Measurements from ENCODE around the gene RHPN2. TPM values are rescaled to one million over a fixed set of nuclear protein-coding genes. Genes with fewer than 3 reads are reported as not detected.

RHPN2 gene
- total RNA-seq, 1 donor from 2014 or later = not detected

DNA sequence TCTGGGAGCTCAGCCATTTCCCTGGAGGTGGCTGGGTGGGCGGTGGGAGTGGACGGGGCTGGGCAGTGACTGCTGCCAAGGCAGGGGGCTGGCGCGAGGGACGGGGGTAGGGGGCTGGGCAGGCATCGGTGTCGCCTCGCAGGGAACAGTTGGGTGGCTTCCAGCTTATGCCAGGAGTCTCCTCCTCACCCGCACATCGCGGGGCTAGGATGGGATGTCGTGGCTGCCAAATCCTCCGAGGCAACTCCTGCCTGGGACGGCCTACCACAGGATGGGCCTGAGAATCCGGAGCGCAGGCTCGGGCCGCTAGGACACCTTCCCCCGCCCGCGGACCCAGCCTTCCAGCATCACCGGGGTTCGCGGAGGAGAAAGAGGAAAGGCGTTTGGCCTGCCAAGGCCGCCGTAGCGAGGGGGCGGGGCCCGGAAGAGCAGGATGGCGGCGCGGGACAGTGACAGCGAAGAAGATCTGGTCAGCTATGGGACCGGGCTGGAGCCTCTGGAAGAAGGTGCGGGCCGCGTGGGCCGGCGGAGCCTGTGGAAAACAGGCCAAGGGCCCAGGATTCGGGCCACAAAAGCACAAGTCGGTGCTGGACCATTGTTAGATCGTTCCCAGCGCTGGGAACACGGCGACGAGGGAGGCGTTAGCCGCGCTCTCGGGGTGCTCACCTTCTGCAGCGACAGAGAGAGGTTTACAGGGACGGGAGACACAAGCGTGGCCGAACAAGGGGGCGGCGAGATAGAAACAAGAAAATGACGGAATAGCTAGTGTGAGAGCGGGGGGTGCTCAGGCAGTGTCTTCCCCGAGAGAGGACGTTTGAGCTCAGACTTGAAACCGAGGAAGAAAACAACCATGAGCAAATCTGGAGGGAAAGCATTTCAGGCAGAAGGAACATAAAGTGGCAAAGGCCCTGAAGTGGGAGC, 16.3 kb upstream of the RHPN2 start, which contains the start of gene GPATCH1:
TSS of gene GPATCH1 (plus strand) at position 421 of the 921 bp plus-strand sequence. CDS start at position 434, 13 bp downstream.
- intact Hi-C loops (cut with DNase I) = loop anchor here (2.0 kb wide), 2 partner anchors 96 to 108 kb away; partner anchors contain the start of gene FAAP24
- H3K36me3 ChIP-seq = no peaks in the 10 kb centered on the region
- peak within 1 kb of the TSS; percentile 87 to 96 for H3K4me3 ChIP-seq
- peak within 1 kb of the TSS; percentile 70 to 71 for H3K27ac ChIP-seq
- DNase-seq (ENCODE audit: low spot score in 2 of 2) = peak; percentile 41 to 93
- TF ChIP-seq, protein P1, sequence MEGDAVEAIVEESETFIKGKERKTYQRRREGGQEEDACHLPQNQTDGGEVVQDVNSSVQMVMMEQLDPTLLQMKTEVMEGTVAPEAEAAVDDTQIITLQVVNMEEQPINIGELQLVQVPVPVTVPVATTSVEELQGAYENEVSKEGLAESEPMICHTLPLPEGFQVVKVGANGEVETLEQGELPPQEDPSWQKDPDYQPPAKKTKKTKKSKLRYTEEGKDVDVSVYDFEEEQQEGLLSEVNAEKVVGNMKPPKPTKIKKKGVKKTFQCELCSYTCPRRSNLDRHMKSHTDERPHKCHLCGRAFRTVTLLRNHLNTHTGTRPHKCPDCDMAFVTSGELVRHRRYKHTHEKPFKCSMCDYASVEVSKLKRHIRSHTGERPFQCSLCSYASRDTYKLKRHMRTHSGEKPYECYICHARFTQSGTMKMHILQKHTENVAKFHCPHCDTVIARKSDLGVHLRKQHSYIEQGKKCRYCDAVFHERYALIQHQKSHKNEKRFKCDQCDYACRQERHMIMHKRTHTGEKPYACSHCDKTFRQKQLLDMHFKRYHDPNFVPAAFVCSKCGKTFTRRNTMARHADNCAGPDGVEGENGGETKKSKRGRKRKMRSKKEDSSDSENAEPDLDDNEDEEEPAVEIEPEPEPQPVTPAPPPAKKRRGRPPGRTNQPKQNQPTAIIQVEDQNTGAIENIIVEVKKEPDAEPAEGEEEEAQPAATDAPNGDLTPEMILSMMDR (IDR thresholded peaks at IDR 0.05) = no peak
- no peaks in the 10 kb centered on the region for H3K9me3 ChIP-seq
- H3K4me1 ChIP-seq = peaks cover 3 to 8% of the 10 kb centered on the region in 2 donors
- H3K27me3 ChIP-seq = no peaks in the 10 kb centered on the region

DNA sequence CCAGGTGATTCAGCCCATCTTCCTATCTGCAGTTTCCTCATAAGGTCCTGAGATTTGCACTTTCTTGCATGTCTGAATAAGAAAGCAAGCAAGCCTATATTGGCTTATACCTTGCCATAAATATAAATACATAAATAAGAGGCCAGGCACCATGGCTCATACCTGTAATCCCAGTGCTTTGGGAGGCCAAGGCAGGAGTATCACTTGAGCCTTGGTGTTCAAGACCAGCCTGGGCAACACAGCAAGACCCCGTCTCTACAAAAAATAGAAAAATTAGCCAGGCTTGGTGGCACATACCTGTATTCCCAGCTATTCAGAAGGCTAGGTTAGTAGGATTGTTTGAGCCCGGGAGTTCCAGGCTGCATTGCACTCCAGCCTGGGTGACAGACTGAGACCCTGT, 10.8 kb upstream of the RHPN2 start:
- DNase-seq (ENCODE audit: low spot score in 2 of 2) = no peak
- Histone ChIP-seq H3K36me3 (no peaks in the 10 kb centered on the region), H3K27ac (no peak overlapping the region), H3K27me3 (no peaks in the 10 kb centered on the region), H3K4me1 (no peaks in the 10 kb centered on the region), H3K9me3 (no peaks in the 10 kb centered on the region), H3K4me3 (no peak overlapping the region)
- intact Hi-C loops (cut with DNase I) = no loop called here
- TF ChIP-seq, protein P1 (IDR thresholded peaks at IDR 0.05) = no peak

- TF ChIP-seq, protein P1 (IDR thresholded peaks at IDR 0.05) = no peak
- intact Hi-C loops (cut with DNase I) = no loop called here
- Histone ChIP-seq H3K27ac (no peak overlapping the region), H3K9me3 (no peaks in the 10 kb centered on the region), H3K4me3 (no peak overlapping the region), H3K36me3 (no peaks in the 10 kb centered on the region), H3K4me1 (no peaks in the 10 kb centered on the region), H3K27me3 (no peaks in the 10 kb centered on the region)
- DNase-seq (ENCODE audit: low spot score in 2 of 2) = no peak
Observed at GRCh38 chr19:33071887-33072286, 7.2 kb upstream of the RHPN2 start.

DNA sequence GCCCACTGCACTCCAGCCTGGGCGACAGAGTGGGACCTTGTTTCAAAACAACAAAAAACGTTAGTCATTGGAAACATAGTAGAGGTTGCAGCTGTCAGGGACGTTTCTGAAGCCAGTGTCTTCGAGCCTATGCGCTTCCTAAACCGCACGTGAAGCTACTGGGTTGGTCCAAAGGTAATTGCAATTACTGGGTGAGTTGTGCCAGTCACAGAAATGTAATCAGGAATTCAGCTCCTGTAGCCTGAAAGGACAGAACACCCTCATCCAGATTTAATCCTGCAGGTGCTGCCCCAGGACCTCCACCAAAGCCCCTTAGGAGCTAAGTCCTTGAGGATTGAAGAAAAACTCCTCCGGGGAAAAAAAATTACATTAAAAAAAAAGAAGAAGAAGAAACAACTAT, 2.4 kb upstream of the RHPN2 start:
- Histone ChIP-seq H3K36me3 (no peaks in the 10 kb centered on the region), H3K27ac (no peak overlapping the region), H3K27me3 (peaks cover 11% of the 10 kb centered on the region), H3K9me3 (no peaks in the 10 kb centered on the region), H3K4me1 (no peaks in the 10 kb centered on the region), H3K4me3 (no peak overlapping the region)
- no peak for DNase-seq (ENCODE audit: low spot score in 2 of 2)
- TF ChIP-seq, protein P1 (IDR thresholded peaks at IDR 0.05) = no peak
- intact Hi-C loops (cut with DNase I) = no loop called here

DNA sequence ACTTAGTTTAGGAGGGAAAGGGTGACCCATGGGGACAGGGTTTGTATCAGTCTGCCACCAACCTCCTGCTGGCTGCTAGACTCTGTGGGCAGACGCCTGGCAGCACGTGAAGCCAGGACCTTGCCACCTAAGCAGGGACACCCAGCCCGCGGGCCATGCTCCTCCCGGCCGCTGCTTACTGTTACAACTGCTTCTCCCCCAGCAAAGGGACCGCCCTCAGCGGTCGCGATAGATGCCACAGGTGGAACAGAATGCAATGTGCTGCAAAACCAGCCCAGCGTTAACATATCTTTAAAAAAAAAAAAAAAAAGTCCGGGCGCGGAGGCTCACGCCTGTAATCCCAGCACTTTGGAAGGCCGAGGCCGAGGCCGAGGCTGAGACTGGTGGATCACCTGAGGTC, 1.9 kb upstream of the RHPN2 start:
- peaks cover 11% of the 10 kb centered on the region for H3K27me3 ChIP-seq
- intact Hi-C loops (cut with DNase I) = no loop called here
- H3K4me3 ChIP-seq = no peak overlapping the region
- no peaks in the 10 kb centered on the region for H3K4me1 ChIP-seq
- no peaks in the 10 kb centered on the region for H3K36me3 ChIP-seq
- DNase-seq (ENCODE audit: low spot score in 2 of 2) = no peak
- TF ChIP-seq, protein P1 (IDR thresholded peaks at IDR 0.05) = no peak
- H3K9me3 ChIP-seq = no peaks in the 10 kb centered on the region
- H3K27ac ChIP-seq = no peak overlapping the region
